ENCODE results near the gene DYNC1I1.

DNA sequence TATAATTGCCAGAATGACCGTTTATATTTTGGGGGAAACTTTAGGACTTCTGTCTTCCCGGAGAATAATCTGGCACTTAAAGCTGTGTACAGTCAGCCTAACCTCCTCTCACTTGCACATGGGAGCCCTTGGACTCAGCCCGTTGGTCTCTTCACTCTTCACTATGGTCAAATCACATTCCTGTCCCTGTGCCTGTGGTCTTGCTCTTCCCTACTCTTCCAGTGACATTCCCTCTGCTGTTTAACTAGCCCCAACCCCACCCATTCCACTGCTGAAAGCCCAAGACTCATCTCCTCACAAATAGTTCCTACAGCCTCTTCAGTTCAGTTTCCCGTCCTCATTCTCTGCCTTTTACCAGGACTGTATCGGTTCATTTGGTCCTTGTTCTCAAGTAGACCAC lies 135.0 kb downstream of the DYNC1I1 start:
- TF ChIP-seq CTCF (IDR thresholded peaks at IDR 0.05 in 4 of 5, conservative IDR thresholded peaks at IDR 0.05 in 1 of 5) (no peak), POLR2A (IDR thresholded peaks at IDR 0.05) (no peak)

All from gastrocnemius medialis (tissue), 4 donors.